HG03432 (cell line): ENCODE data around the gene COL12A1.

Experiments
- ATAC-seq: cut with Tn5 transposase; IDR thresholded peaks from one replicate; pipeline ENCODE4 v1.9.1; 2021; ENCODE audit warnings: mild to moderate bottlenecking, moderate library complexity; ENCODE audit not compliant: unreplicated experiment

The COL12A1 gene

DNA sequence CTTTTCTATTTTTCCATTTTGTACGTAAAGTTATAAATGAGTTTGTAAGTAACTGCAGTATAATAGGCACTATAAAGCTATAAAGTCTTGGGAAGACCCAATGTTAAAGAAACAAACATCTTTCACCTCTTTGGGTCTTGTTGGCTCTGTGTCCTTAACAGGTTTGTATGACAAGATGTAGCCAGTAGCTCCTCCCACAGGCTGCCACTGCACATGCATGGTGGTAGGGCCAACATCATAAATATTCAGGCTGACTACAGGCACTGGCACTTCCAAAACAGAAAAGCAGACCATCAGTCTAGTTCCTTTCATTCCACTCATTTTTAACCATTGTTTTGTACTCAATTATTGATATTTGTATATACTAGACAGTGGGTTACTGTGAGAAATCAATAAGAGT is 59.9 kb downstream of the COL12A1 start:
- no peak for ATAC-seq

DNA sequence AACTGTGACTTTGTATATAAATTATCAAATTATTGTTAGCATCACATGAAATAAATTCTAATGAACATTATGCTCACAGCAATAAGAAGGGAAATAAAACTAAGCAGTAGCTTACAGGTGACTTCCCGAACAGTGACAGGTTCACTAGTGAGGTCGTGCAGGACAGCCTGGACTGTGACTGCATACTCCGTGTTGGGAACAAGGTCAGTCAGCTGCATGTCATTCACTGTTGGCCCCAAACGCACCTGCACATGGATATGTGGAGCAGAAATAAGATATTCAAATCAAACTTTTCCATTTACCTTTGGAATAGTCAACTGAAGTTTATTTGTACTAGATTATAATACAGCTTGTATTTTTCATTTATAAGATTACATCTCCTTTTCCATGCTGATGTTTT is 60.6 kb downstream of the COL12A1 start:
- no peak for ATAC-seq

DNA sequence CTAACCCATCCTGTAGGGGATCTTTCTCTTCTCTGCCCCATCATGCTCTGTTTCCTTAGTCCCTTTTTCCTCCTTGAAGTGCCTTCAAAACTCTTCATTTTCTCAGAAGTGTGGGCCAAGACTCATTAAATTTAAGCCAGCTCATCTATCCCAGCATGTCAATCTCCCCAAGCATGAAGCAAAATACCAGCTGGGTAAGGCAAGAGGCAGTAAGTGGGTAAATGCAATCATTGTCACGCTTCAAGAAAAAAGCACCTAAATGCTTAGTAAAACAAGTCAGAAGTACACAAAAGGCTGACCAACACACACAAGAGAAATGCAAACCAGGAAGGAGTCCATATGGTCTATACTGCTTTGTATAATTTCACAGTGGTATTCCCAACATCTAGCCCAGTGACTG is 61.5 kb downstream of the COL12A1 start:
- no peak for ATAC-seq

DNA sequence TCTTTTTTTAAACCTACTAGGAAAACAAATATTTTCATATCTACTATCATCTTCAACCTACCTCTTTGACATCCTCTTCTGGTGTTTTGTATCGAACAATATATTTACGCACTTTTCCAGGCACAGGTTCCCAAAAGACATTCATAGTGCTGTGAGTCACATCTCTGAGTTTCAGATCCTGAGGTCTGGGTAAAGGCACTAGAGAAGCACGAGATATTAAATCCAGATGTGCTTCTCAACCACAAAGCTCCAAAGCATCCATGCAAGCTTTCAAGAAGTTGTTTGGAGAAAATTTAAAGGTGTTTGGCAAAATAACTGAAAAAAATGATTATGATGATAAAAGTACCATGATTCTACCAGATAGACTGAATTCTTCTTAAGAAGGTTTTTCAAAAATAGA is 62.7 kb downstream of the COL12A1 start:
- ATAC-seq = no peak

DNA sequence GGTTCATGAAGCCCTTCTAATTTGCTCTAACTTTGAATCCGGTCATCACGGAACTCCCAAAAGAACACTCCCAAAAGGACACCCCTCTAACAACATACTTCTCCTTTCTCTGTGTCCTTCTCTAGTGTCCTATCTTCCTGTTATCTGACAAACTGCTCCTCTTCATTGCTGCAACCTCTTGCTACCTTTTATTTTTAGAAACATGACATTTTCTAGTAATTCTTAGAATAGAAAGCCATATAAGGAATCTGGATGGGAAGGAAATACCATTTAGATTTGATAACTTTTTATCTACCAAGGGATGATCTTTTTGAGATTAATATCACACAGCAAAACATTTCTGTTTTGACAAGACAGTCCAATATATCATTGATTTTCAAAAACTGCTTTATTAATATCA is 63.1 kb downstream of the COL12A1 start:
- ATAC-seq = no peak

DNA sequence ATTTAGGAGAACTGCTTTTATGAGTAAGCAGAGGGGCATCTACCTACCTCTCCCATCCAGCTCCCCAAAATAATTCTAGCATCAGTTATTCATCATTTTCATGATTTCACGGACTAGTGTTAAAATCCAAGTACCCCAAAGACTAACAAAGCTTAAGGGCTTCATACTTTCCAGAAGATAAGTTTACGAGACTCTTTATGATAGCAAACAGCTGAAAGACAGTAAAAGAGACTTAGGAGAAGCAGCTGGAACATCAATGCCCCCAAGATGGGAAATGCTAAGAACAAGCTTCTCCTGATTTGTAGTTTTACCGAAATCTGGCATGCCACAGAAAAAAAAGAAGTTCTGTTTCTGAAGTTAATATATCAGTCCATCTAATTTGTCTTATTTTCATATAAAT is 70.0 kb downstream of the COL12A1 start:
- no peak for ATAC-seq

DNA sequence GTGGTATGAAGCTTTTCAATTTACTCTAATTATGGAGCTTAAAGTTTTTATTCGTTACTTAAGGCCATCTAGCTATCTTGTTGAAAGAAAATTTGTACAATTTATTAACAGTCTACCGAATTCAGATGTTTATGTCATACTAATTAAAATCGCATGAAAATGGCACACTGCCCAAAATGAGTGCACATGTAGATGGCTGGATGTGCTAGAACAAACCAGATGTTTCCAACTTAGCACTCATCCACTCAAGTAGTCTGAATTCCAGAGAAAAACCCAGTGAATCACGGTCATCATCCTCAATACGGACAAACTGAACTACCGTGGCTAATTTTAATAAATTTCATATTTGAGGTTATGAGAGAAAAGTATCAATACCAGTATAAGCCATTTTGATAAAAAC is 70.4 kb downstream of the COL12A1 start:
- ATAC-seq = no peak

DNA sequence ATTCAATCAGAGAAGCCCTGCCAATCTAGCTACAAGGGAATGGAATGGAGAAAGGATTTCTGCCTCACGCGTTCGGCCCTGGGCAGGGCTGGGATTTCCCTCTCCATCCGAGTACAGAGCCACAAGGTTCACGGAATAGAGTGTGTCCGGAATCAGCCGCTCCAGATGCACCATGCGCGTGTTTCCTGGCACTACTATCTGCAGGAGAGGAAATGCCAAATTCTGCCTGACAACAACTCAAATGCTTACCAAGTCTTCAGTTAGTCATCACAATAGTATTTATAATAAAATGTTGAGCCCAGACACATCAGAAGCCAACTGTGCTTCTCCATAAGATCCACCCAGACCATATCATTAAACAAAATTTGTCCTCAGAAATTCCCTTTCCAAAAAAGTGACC is 75.1 kb downstream of the COL12A1 start:
- ATAC-seq = no peak

DNA sequence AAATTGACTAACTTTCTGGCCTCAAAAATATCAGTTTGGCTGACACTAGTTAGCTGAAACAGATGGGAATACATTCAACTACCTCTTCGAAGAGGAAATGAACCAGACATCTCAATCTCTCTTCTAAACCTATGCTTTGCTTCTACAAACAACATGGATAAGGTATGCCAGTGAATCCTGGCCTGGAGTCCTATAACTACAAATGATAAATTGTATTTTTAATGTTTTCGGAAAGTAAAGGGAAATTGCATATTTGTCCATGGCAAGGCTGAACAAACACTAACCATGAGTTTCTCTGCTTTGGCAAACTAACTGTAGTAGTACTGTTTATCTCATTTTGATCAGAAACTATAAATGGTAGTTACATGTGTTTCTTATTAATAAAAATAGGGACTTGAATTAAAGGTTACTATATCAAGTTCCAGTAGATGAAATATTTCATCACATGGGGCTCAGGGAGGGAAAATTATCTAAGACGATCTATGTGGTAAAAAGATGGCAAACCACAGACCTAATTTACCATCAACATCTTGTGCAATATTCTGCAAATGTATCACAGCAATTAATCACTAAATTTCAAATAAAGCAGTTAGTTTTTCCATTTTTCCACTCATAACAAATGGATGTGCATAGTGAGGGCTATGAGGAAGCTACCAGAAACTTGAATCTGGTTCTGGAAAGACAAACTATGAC is 76.8 kb downstream of the COL12A1 start:
- no peak for ATAC-seq

DNA sequence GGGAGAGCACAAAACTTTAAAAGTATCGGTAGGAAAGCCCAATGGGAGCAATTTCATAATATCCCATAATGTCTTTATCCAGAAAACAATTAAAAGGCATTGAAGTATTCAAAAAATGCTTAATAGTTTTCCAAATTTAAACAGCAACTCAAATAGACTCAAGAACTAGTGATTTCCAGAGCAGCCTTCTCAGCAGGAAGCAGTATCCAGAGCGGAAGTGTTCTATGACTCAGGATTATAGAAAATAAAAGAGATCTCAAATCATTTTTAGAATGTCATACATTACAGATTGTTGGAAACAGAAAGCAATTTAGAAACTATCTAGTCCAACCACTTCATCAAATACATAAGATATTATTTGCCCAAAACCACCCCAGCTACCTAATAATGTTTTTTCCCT is 79.3 kb downstream of the COL12A1 start:
- no peak for ATAC-seq

DNA sequence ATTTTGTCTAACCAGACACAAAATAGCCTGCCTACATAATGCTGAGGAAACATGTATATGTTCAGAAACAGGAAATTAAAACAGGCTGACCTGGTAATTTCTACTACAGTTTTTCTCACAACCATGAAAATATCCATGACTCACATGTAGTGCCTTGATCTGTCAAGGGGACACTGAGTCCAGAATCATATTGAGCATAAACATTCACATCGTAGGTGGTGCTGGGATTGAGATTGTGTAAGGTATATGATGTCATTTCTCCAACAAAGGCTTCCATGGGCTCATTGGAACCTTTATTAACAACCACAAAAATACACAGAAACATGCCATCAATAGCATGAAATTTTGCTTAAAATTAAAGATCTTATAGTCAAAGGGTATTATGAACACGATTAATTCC is 80.9 kb downstream of the COL12A1 start:
- no peak for ATAC-seq

DNA sequence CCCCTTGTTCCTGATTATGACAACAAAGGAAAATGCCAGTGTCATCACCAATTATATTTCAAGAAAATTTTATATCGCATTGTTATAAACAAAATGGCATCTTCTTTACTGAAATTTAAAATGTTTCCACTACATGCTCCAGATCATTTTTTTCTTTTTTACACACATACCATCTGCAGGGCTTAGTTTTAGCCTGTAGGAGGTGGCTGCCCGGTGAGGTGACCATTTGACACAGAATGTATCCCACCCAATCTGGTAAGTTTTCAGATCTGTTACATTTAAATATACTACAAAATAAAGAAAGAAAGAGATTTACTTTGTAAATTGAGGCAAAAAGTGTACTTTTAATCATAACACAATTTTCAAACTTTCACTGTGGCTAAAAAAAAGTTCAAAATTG is 81.8 kb downstream of the COL12A1 start:
- ATAC-seq = no peak

DNA sequence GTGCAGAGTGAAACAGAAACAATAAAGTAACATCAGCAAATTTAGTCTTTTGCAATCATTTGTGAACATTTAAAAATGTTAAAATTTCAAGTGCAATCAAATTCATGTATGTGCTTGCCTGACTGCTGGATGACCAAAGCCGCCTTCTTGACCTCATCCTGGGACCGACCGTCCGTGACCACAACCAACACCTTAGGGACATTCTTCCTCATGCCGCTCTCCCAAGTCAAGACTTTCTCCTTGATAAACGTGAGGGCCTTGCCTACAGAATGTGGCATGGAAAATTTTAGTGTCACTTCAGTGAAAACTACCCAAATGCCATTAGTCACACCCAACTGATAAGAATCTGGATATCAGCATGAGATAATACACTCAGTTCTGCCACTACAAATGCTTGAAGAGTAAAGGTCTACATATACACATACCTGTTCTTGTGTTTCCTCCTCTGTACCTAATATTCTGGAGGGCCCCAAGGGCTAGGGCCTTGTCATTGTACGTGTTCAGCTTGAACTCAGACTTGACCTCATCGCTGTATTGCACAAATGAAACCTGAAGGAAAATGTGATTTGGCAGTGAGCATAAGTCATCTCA is 86.8 kb downstream of the COL12A1 start:
- no peak for ATAC-seq

DNA sequence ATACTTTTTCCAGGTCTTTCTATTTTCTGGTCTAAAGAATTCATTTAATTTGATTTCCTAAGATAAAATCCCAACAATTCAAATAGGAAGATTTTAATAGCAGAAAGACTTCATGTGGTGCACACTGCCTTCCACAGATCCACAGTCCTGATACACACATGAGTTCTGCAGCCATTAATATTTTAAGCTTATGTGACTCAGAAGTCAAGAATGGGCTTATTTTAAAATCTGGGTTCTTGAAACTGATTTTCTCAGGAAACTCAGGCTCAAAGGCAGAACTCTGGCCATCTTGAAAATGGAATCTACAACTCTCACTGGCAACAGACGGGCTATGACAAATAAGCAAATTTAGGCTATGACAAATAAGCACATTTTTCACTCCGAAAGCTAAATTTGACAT is 88.2 kb downstream of the COL12A1 start:
- ATAC-seq = no peak

DNA sequence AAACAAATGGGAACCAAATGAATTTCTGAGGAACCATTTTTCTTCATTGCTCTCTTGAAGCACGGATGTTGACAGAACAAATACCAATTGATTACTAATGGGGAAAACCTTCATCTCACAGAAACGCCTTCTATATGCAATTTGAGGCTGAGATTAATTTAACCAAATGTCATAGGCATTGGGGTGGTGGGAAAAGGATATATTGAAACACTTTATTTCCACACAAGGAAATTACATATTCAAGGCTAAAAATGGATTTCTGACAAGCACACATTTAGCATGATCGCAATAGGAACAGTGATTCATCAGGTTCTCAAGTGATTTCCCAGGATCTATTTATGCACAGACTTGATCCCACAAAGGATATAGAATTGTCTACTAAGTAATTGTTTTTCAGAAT is 88.9 kb downstream of the COL12A1 start:
- ATAC-seq = no peak

DNA sequence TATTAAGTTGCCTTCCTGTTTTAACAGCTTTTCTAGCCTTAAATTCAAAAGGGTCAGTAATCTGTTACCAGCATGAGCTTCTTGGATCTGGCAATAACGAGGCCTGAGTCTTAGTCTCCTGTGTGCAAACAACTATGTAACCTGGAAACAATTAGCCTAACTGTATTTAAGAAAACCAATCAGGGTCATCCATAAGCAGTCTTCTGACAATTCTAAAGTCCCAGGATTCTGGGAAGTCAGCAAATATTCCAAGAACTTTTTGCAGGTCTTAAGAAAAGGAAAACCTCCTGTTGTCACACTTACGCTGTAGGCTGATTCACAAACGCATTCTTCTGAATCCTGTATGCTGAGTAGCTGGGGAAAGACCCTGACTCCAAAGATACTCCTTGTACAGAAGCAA is 90.4 kb downstream of the COL12A1 start:
- ATAC-seq = no peak

DNA sequence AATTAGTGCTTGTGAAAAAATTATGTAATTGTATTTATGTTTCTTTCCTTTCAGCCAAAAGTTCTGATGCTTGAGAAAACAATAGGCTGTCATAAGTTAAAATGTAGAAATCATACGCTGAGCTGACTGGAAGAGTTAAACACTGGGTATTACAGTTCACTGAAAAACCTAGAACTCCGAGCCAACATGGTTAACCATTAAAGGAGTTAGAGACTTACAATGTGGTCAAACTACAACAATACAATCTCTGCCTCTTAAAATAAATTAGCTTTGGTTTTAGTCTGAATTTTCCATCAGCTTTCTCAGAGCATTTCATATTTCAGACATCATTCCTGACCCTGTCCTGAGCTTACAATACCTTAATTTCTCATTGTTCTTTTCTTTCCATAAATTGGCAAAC is 91.0 kb downstream of the COL12A1 start:
- no peak for ATAC-seq

DNA sequence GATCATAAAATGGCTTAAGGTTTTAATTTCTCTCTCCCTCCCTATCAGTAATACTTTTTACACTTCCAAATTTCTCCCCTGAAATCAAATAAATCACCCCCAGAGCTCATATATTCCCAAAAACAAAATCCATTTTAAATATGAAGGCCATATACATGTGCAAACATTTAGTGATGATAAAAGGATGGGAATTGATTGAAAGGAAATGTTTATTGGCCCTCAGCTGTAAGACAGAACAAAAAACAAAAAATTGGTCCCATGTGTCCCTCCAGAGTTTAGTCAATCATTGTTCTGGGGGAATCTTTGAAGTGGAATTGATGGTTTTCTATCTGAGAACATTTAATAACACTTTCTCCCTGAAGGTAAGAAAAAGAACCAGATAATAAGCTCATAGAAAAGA is 91.7 kb downstream of the COL12A1 start:
- no peak for ATAC-seq

DNA sequence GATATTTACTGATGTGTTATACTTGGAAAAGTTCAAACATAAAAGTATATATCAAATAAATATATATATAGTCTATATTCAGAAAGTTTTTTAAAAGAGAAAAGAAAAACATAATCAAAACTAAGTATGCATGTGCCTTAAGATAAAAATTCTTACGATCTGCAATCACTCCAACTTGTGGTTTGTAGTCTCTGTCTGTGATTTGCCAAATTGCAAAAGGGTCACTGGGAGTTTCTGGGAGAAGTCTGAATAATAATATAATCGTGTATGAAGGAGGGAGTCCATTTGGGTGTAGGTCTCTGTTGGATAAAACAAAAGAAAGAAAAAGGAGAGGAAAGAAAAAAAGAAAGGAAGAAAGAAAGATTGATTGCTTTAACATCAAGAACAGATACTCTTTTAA is 92.4 kb downstream of the COL12A1 start:
- ATAC-seq = no peak

DNA sequence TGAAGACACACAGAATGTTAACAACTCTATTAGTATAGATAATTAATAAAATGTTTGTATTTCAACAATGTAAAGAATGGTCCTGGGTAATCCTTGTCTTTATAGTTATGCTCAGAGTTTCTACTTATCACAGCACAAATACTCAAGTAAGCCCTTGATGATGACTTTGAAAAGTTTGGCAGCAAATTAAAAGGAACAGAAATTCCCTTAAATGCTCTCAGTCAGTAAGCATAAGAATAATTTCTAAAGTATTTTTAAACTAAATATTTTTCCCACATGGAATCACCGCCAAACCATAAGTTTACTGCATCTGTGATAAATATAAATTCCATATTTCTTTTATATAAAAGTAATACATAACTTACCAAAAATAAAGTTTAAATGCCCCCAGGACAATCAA is 96.1 kb downstream of the COL12A1 start:
- no peak for ATAC-seq

DNA sequence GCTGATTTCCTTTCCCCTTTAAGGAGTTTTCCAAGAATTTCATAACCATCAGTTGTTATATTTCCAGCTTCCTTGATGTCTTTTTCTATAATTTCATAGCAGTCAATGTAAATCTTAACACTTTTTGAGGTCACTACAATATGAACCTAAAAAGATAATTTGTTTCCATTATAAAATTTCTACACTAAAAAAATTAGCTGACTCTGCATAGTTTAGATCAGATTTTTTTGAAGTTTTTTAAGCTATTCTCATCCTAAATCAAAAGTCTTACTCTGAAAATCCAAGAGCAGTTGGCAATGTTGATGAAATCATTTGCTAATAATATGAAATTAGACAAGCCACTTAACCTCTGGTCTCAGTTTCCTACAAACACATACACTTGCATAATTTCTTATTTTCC is 96.8 kb downstream of the COL12A1 start:
- ATAC-seq = no peak

DNA sequence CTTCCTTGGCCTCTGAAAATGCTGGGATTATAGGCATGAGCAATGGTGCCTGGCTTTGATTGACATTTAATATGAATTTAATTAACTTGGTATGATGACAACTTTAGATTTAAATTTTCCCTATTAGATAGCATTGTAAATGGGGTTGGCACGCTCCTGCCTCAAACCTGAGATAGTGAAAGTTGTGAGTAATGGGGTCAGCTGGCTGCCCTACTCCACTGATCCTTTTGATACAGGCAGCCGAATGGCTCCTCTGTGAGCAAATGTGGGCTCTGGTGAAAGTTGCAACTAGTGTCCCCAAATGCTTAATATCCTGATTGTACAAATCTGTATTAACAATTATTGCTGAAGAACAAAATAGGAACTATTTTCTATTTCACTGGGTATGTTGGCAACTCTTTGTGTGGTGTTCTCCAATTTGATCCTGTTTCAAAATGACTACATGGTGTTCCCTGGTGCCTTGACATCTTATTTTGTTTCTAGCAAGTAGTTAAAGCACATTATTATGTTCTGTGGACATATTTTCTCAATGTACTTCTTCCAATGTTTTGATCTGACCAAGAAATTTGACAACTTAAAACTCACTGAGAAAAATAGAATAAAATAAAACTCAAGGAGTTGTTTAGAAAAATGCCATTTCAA is 97.4 kb downstream of the COL12A1 start:
- ATAC-seq = no peak

DNA sequence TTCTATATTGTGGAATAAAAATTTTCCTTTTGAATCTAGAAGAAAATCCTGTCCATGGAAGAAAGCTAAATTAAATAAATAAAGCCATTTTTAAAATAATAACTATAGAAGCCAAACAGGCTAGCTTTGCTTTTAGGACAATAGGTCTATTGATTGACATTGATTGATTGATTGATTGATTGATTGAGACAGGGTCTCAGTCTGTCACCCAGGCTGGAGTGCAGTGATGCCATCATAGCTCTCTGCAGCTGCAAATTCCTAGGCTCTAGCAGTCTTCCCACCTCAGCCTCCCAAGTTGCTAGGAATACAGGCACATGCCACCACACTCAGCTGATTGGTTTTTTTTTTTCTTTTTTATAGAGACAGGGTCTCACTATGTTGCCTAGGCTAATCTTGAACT is 97.9 kb downstream of the COL12A1 start:
- no peak for ATAC-seq
